NCI-H146 treated with DMSO at 0.1 percent for 48 hours (cell line): ENCODE data around the gene PHACTR1.

Source experiments
- DNase-seq: peaks from one replicate; lab custom pipeline; 2025; ENCODE audit not compliant: unreplicated experiment; lab: John Stamatoyannopoulos, UW

Gene PHACTR1

GRCh38 chr6:13094781-13095425 lies 378.3 kb downstream of the PHACTR1 start:
- DNase-seq, result no peak

- DNase-seq, result no peak
Observed at GRCh38 chr6:13096084-13096483, 379.5 kb downstream of the PHACTR1 start.

- no peak for DNase-seq
Observed at GRCh38 chr6:13097454-13097853, 380.9 kb downstream of the PHACTR1 start.

GRCh38 chr6:13098006-13098405 lies 381.4 kb downstream of the PHACTR1 start:
- no peak for DNase-seq

GRCh38 chr6:13098793-13099570 lies 382.4 kb downstream of the PHACTR1 start:
- no peak for DNase-seq

- DNase-seq, result no peak
Observed at GRCh38 chr6:13099771-13100170, 383.2 kb downstream of the PHACTR1 start.

GRCh38 chr6:13101409-13101808 lies 384.8 kb downstream of the PHACTR1 start:
- DNase-seq, result no peak

GRCh38 chr6:13101985-13102384 lies 385.4 kb downstream of the PHACTR1 start:
- DNase-seq, result no peak

- DNase-seq, result no peak
Observed at GRCh38 chr6:13103169-13103568, 386.6 kb downstream of the PHACTR1 start.

GRCh38 chr6:13105139-13105538 lies 388.6 kb downstream of the PHACTR1 start:
- DNase-seq, result no peak

GRCh38 chr6:13112921-13113320 lies 396.4 kb downstream of the PHACTR1 start:
- DNase-seq, result no peak

GRCh38 chr6:13113376-13113775 lies 396.8 kb downstream of the PHACTR1 start:
- no peak for DNase-seq

GRCh38 chr6:13113981-13114593 lies 397.5 kb downstream of the PHACTR1 start:
- no peak for DNase-seq

- DNase-seq, result no peak
Observed at GRCh38 chr6:13116155-13116554, 399.6 kb downstream of the PHACTR1 start.

- DNase-seq, result no peak
Observed at GRCh38 chr6:13117570-13117969, 401.0 kb downstream of the PHACTR1 start.

GRCh38 chr6:13119549-13119948 lies 403.0 kb downstream of the PHACTR1 start:
- no peak for DNase-seq

- DNase-seq, result no peak
Observed at GRCh38 chr6:13120483-13121482, 404.2 kb downstream of the PHACTR1 start.

- no peak for DNase-seq
Observed at GRCh38 chr6:13124131-13124530, 407.6 kb downstream of the PHACTR1 start.

- DNase-seq, result no peak
Observed at GRCh38 chr6:13125841-13126240, 409.3 kb downstream of the PHACTR1 start.

GRCh38 chr6:13131935-13132661 lies 415.5 kb downstream of the PHACTR1 start:
- no peak for DNase-seq
